BLaER1 treated with 17β-estradiol and CSF1 and Interleukin-3, amounts not matched to agents 10 nM and 100 nM (cell line): ENCODE data around the gene SHF.
"Not testable (repeated sequence)": the region's sequence is repeated elsewhere in the genome, so short reads cannot be mapped to it uniquely, and the experiment has no call there.

Experiments
- H3K27ac ChIP-seq, 11 experiments: shearing (Covaris generic); formaldehyde crosslinking; 2 replicates each; pipeline ENCODE4 v1.8.1; 2022
- H3K27me3 ChIP-seq, 11 experiments: shearing (Covaris generic); formaldehyde crosslinking; 2 replicates each; pipeline ENCODE4 v1.8.1; 2022
- H3K36me3 ChIP-seq, 11 experiments: shearing (Covaris generic); formaldehyde crosslinking; 2 replicates each; pipeline ENCODE4 v1.8.1; 2022
- H3K4me1 ChIP-seq, 10 experiments: shearing (Covaris generic); formaldehyde crosslinking; 2 replicates each; pipeline ENCODE4 v1.8.1; 2022
- H3K4me2 ChIP-seq, 11 experiments: shearing (Covaris generic); formaldehyde crosslinking; 2 replicates each; pipeline ENCODE4 v1.8.1; 2022
- H3K4me3 ChIP-seq, 10 experiments: shearing (Covaris generic); formaldehyde crosslinking; 2 replicates each; pipeline ENCODE4 v1.8.1; 2022
- H3K9ac ChIP-seq, 11 experiments: shearing (Covaris generic); formaldehyde crosslinking; 2 replicates each; pipeline ENCODE4 v1.8.1; 2022
- H3K9me3 ChIP-seq, 11 experiments: shearing (Covaris generic); formaldehyde crosslinking; replicated peaks in 1 of 11; 2 replicates each; pipeline ENCODE4 v1.8.1; 2022
- H4K20me1 ChIP-seq, 11 experiments: shearing (Covaris generic); formaldehyde crosslinking; 2 replicates each; pipeline ENCODE4 v1.8.1; 2022
- Cebpa-rat ChIP-seq, 11 experiments: shearing (Covaris generic); IDR thresholded peaks; 2 replicates each; pipeline ENCODE4 v1.8.1; 2022

Gene SHF

DNA sequence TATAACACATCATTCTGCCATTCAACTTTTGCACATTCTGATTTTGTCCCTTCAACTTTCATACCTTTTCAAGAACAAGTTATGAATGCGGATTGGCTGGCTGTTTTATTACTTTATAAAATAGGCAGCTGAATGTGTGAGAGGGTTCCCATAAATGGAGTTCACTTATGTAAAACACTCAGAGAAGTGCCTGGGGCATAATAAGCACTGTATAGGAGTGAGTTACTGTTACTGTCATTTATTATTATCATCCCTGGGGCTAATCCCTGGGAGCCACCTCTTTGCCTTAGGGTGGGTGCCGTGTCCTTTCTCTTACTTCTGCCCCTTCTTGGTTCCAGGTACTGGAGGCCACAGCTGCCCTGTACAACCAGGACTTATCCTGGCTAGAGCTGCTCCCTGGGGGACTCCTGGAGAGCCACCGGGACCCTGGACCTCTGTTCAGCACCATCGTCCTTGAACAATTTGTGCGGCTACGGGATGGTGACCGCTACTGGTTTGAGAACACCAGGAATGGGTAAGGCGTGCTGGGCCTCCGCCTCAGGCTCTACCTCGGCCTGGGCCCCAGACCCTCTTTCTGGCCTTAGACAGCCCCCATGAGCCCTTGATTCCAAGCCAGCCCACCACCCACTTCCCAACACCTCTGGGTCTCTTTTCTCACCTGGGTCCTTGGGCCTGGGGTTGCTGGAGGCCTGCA lies 47.1 kb downstream of the SHF start:
- Histone ChIP-seq H3K9ac (no peak overlapping the region), H3K4me2 (peak overlapping the region in 5 of 11 experiments; percentile 57 to 73 (median 70); a peak in 6 of 22 replicates), H3K9me3 (no peaks in the 10 kb centered on the region), H3K4me3 (no peak overlapping the region), H4K20me1 (no peaks in the 10 kb centered on the region), H3K27ac (no peak overlapping the region), H3K27me3 (no peaks in the 10 kb centered on the region), H3K36me3 (no peaks in the 10 kb centered on the region), H3K4me1 (peaks cover 4 to 33% (median 22%) of the 10 kb centered on the region in 10 experiments; a peak in 19 of 20 replicates)
- no peak for TF ChIP-seq Cebpa-rat (IDR thresholded peaks at IDR 0.05)

DNA sequence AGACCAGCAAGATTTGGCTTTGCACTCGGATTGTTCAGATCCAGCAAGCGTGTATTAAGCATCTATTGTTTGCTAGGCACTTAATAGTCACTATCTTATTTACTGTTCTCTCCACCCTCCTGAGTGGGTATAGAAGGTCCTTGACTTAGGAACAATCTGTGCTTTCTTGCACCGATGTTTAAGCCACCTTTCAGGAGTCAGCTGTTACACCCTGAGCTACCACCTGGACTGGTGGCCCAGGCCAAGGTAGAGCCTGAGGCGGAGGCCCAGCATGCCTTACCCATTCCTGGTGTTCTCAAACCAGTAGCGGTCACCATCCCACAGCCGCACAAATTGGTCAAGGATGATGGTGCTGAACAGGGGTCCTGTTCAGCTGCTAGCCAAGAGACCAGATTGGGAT lies 48.0 kb downstream of the SHF start:
- Histone ChIP-seq H3K36me3 (no peaks in the 10 kb centered on the region), H3K9ac (no peak overlapping the region), H3K4me3 (no peak overlapping the region), H3K4me2 (no peak overlapping the region), H3K9me3 (peaks cover 0 to 7% (median 5%) of the 10 kb centered on the region in 11 experiments; a peak in 7 of 22 replicates), H3K27ac (no peak overlapping the region), H3K27me3 (peaks cover 0 to 6% (median 4%) of the 10 kb centered on the region in 11 experiments; a peak in 7 of 22 replicates), H4K20me1 (no peaks in the 10 kb centered on the region), H3K4me1 (peaks cover 4 to 33% (median 22%) of the 10 kb centered on the region in 10 experiments; a peak in 19 of 20 replicates)
- no peak for TF ChIP-seq Cebpa-rat (IDR thresholded peaks at IDR 0.05)

DNA sequence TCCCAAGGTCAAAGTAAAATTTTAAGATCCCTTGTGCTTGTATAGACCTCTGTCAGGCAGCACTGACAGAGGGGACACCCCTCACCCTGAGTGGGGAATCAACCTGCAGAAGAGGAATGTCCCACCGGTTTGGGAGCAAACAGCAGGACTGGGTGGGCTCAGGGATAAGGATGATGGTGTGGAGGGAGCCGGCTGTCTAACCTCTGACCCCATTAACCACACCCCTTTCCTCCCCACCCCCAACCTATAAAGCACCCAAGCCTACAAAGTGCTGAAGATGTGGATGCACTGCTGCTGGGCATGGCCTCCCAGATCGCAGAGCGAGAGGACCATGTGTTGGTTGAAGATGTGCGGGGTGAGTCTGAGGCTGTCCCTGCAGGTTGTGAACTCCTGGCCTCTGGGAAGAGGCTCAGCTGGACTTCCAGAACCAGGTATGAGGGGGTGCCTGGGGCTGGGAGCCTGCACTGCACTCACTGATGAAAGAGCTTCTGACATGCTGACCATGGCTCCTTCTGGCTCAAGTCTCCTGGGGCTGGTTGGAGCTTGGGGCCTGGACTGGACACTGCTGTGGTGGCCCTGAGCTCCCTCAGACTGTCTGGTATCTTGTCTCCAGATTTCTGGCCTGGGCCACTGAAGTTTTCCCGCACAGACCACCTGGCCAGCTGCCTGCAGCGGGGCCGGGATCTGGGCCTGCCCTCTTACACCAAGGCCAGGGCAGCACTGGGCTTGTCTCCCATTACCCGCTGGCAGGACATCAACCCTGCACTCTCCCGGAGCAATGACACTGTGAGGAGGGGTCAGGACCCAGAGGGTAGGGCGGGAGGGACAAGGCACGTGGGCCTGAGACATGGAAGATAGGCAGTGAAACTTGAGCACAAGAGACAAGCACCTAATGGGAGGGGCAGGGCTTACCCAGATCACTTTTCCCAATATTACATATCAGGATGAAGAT lies 48.7 kb downstream of the SHF start:
- Histone ChIP-seq H3K9ac (no peak overlapping the region), H3K4me3 (no peak overlapping the region), H3K4me1 (peaks cover 4 to 33% (median 22%) of the 10 kb centered on the region in 10 experiments; a peak in 19 of 20 replicates), H3K27me3 (peaks cover 0 to 7% (median 4%) of the 10 kb centered on the region in 11 experiments; a peak in 7 of 22 replicates), H4K20me1 (no peaks in the 10 kb centered on the region), H3K27ac (no peak overlapping the region), H3K4me2 (no peak overlapping the region), H3K36me3 (no peaks in the 10 kb centered on the region), H3K9me3 (peaks cover 0 to 8% (median 5%) of the 10 kb centered on the region in 11 experiments; a peak in 7 of 22 replicates)
- no peak for TF ChIP-seq Cebpa-rat (IDR thresholded peaks at IDR 0.05)

DNA sequence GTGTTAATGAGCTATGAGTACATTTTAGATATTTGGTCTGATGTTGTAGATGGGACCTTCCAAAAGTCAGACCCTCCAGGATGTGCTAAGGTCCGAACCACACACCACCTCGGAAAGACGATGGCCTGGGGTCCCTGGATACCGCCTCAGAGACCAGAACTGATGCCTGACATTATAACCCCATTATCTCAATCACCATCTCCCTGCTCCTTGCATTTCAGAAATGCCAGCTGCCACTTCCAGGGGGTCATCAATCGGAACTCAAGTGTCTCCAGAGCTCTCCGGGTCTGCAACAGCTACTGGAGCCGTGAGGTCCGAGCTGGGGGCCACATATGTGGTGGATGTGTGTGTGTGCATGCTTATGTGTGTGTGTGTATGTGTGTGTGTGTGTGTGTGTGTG lies 50.1 kb downstream of the SHF start:
- no peak overlapping the region for H3K9ac ChIP-seq
- H3K9me3 ChIP-seq = peaks cover 0 to 8% (median 5%) of the 10 kb centered on the region in 11 experiments; a peak in 7 of 22 replicates
- H3K27me3 ChIP-seq = peaks cover 0 to 7% (median 4%) of the 10 kb centered on the region in 11 experiments; a peak in 7 of 22 replicates
- no peak overlapping the region for H3K4me3 ChIP-seq
- no peak for TF ChIP-seq Cebpa-rat (IDR thresholded peaks at IDR 0.05)
- no peak overlapping the region for H3K4me2 ChIP-seq
- no peaks in the 10 kb centered on the region for H3K36me3 ChIP-seq
- no peaks in the 10 kb centered on the region for H4K20me1 ChIP-seq
- peaks cover 4 to 30% (median 17%) of the 10 kb centered on the region in 10 experiments; a peak in 19 of 20 replicates for H3K4me1 ChIP-seq
- no peak overlapping the region for H3K27ac ChIP-seq

DNA sequence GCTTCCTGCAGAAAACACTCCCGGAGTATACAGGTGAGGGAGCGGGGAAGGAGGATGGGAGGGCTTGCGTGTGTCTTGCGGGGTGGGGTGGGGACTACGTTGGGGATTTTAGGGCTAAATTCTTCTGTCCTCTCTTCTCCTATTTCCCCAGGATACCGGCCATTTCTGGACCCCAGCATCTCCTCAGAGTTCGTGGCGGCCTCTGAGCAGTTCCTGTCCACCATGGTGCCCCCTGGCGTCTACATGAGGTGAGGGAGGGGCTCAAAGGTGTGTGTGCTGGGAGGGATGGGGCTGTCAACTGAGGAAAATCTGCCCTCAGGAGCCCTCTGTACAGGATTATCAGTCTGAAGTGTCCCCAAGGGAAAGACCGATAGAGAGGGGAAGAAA lies 51.4 kb downstream of the SHF start:
- Histone ChIP-seq H3K27ac (no peak overlapping the region), H3K27me3 (peaks cover 0 to 7% (median 4%) of the 10 kb centered on the region in 11 experiments; a peak in 7 of 22 replicates), H4K20me1 (no peaks in the 10 kb centered on the region), H3K36me3 (no peaks in the 10 kb centered on the region), H3K9me3 (peaks cover 0 to 8% (median 5%) of the 10 kb centered on the region in 11 experiments; a peak in 7 of 22 replicates), H3K9ac (no peak overlapping the region), H3K4me3 (no peak overlapping the region), H3K4me2 (peak overlapping the region in 4 of 11 experiments; percentile 2 to 25 (median 7); a peak in 2 of 22 replicates), H3K4me1 (peaks cover 0 to 16% (median 4%) of the 10 kb centered on the region in 10 experiments; a peak in 15 of 20 replicates)
- no peak for TF ChIP-seq Cebpa-rat (IDR thresholded peaks at IDR 0.05)

DNA sequence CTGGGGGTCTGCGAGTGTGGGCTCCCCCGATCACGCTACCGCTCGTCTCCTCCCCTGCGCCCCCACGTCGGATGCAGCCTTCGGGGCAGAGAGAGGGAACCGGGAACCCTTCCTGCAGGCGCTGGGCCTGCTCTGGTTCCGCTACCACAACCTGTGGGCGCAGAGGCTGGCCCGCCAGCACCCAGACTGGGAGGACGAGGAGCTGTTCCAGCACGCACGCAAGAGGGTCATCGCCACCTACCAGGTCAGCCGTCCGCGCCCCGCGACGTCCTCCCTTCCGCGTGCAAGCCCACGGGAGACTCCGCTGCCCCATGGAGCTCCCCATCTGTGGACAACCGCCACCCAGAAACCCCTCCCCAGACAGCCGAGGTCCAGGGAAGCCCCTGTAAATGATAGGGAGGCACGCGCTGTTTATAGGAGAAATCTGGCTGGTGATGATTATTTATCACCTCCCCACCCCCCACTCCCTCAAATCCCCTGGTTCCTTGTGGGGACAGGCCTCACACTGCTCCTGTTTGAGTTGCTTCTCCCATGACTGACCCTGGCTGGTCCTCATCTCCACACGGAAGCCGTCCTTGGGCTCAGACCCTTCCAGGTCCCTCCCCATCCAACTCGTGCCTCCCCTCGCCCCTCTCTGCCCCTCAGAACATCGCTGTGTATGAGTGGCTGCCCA lies 51.9 kb downstream of the SHF start:
- not testable (repeated sequence) for H3K27ac ChIP-seq, H3K9me3 ChIP-seq, H3K4me3 ChIP-seq, H3K27me3 ChIP-seq, H4K20me1 ChIP-seq, H3K36me3 ChIP-seq, H3K4me2 ChIP-seq, H3K9ac ChIP-seq
- peaks cover 0 to 12% (median under 1%) of the 10 kb centered on the region in 10 experiments; a peak in 7 of 20 replicates for H3K4me1 ChIP-seq

DNA sequence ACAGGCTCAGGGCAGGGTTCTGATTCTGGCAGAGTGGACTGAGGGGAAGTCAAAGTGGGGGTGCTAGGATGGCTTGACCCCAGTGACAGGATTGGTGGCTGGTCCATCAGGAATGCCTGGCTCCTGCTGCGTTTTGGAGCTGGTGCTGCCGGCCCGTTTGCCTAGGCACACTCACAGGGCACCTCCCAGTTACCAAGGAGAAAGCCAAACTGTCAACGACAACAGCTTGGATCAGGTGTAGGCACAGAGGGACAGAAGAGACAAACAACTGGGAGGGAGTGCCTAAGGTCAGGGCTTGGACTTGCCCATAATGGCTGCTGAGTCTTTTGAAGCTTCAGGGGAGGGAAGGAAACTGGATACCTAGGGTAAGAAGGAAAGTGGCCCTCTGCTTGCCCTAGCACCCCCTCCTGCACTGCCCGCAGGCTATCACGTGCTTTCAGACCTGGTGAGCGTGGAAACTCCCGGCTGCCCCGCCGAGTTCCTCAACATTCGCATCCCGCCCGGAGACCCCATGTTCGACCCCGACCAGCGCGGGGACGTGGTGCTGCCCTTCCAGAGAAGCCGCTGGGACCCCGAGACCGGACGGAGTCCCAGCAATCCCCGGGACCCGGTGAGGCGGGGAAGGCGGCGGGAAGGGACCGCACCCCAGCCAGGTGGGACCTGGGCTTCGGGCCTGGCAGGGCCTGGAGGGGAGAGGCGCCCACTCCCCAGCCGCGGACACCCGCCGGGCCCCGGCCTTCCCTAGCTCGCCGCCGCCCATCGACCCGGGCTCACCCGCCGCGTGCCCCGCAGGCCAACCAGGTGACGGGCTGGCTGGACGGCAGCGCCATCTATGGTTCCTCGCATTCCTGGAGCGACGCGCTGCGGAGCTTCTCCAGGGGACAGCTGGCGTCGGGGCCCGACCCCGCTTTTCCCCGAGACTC lies 52.8 kb downstream of the SHF start:
- no peak for TF ChIP-seq Cebpa-rat (IDR thresholded peaks at IDR 0.05)
- no peaks in the 10 kb centered on the region for H4K20me1 ChIP-seq
- peaks cover 0 to 12% (median 0%) of the 10 kb centered on the region in 10 experiments; a peak in 5 of 20 replicates for H3K4me1 ChIP-seq
- no peak overlapping the region for H3K9ac ChIP-seq
- no peaks in the 10 kb centered on the region for H3K36me3 ChIP-seq
- peaks cover 0 to 8% (median 5%) of the 10 kb centered on the region in 11 experiments; a peak in 7 of 22 replicates for H3K9me3 ChIP-seq
- H3K27ac ChIP-seq = no peak overlapping the region
- H3K4me3 ChIP-seq = no peak overlapping the region
- peaks cover 0 to 7% (median 4%) of the 10 kb centered on the region in 11 experiments; a peak in 7 of 22 replicates for H3K27me3 ChIP-seq
- H3K4me2 ChIP-seq = no peak overlapping the region

DNA sequence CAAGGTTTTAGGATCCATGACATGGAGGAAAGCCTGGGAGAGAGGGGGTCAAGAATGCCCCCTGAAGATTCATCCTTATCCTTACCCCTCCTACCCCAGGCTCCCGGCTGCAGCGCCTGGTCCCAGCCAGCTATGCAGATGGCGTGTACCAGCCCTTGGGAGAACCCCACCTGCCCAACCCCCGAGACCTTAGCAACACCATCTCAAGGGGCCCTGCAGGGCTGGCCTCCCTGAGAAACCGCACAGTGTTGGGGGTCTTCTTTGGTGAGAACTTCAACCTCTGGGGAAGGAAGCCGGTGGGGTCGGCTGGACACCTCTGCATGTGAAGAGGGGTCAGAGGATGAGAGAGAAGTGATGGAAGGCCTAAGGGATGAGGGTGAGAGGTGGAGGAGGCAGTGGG lies 53.7 kb downstream of the SHF start:
- TF ChIP-seq Cebpa-rat (IDR thresholded peaks at IDR 0.05) = no peak
- H3K36me3 ChIP-seq = no peaks in the 10 kb centered on the region
- peaks cover 0 to 7% (median 4%) of the 10 kb centered on the region in 11 experiments; a peak in 7 of 22 replicates for H3K27me3 ChIP-seq
- H3K4me2 ChIP-seq = no peak overlapping the region
- no peak overlapping the region for H3K4me3 ChIP-seq
- peaks cover 0 to 8% (median 5%) of the 10 kb centered on the region in 11 experiments; a peak in 7 of 22 replicates for H3K9me3 ChIP-seq
- no peak overlapping the region for H3K27ac ChIP-seq
- no peaks in the 10 kb centered on the region for H4K20me1 ChIP-seq
- peaks cover 0 to 12% (median 0%) of the 10 kb centered on the region in 10 experiments; a peak in 5 of 20 replicates for H3K4me1 ChIP-seq
- H3K9ac ChIP-seq = no peak overlapping the region
